NCI-H2107 treated with DMSO at 0.1 percent for 48 hours (cell line): ENCODE results near the gene SRGAP1.
"Not testable (repeated sequence)": the region's sequence is repeated elsewhere in the genome, so short reads cannot be mapped to it uniquely, and the experiment has no call there.

Experiments used
- DNase-seq: peaks from one replicate; lab custom pipeline; 2025; ENCODE audit not compliant: unreplicated experiment; lab: John Stamatoyannopoulos, UW

Gene SRGAP1

DNA sequence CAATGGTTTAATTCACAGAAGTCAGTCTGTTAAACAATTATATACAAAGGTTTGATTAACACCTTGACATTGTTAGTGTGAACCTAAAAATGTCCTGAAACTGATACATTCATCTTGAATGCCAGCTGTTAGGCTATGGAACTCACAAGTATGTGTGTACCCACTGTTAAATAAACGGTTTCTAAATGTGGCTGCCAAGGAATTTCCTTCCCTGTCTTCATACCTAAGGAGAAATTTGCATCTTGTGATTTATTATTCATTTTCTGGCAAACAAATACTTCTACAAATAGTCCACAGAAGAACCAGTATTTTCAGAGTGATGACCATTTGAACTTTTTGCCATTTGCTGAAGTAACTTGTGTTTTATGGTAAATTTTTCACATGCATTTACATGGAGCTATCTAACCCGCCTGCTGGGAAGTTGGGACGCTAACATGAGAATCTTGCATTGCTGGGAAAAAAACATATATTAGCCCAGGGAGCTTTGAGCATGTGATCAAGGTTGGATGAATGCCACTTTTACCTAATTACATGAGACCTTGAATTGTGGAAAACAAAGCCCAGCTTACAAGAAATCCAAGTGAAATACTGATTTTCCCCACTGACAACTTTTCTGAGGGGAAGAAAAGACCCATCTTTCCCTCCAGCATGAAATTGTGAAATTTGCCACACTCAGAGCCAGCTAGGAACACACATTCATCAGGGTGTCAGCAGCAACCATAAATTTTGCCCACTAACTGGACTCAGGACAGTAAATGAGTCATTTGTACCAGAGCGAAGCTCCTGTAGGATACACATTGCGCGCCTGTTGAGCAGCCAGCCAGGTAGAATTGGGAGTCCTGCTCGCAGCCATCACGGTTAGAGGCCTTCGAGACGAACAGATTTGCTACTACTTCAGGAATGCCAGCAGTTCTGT is 259.6 kb downstream of the SRGAP1 start:
- no peak for DNase-seq

DNA sequence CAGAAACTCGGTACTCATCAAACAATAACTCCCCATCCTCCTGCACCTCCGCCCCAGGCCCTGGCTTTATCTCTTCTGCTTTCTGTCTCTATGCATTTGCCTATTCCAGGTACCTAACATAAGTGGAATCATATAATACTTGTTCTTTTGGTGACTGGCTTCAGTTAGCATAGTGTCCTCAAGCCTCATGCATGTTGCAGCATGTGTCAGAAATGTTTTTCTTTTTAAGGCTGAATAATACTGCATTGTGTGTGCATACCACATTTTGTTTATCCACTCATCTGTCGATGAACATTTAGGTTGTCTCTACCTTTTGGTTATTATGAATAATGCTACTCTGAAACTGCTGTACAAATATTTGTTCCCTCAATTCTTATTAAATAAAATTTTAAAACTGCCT is 260.5 kb downstream of the SRGAP1 start:
- no peak for DNase-seq

DNA sequence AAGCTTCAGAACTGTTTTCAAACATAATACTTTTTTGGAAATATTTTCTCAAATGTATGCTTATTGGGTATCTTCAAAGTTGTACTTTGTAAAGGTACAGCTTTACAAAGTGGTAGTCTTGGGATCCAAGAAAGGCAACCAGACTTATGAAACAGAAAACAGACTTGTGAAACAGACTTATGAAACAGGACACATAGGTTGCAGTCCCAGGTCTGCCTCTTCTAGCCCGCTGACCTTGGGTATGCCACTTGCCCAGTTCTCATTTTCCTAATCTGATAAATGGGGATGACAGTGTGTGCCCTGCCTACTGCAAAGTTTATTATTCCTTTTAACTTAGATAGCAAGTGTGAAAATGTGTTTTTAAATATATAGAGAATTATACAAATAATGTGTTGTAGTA is 263.3 kb downstream of the SRGAP1 start:
- no peak for DNase-seq

DNA sequence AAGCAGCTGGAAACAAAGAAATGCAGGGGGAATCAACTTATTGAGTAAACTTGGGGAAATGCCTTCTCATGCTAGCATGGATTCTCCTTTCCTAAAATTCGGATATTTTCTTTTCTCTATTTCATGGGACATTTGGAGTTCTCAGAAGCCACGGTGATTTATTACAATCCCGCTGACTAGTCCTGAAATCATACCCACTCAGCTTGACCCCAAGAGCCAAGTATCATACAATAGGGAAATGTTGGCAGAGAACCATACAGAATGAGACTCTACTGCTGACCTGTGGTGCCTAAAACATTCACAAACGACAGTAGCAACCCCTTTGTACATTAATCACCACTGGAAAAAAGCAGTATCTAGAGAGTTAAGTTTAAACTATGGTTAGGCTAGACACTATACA is 265.2 kb downstream of the SRGAP1 start:
- no peak for DNase-seq

DNA sequence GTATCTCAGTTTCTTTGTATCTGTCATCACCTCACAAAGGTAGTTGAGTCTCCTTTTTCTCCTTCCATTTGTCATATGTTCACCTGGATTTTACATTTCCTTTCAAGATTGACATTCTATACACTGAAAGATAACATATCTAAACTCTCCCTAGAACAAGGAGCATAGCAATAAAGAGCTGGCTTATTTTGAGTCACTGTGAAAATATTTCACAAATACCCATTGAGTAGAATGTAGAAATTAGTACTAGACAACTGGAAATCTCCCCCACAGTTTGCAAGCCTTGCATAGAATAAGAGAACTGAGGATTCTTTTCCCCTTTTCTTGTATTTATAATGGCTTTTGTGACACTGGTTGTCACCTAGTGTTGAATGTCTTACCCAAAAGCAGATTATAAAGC is 266.4 kb downstream of the SRGAP1 start:
- no peak for DNase-seq

DNA sequence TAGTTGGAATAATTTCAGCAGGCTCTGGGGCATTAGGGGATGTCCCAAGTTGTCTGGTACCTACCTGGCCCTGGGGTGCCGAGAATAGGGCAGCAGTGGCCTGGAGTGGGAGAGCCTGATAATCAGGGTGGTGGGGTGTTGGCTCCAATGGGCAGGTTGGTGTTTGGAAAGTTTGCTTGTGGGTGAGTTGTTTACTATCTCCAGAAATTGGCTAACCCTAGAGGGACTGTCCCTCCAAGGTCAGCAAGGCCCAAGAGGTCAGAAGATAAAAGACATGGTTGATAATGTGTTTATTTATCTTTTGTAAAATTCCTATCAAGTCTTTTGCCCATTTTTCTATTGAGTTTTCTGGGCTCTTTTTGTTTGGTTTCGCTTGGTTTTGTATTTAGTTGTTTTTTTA is 272.5 kb downstream of the SRGAP1 start:
- no peak for DNase-seq

DNA sequence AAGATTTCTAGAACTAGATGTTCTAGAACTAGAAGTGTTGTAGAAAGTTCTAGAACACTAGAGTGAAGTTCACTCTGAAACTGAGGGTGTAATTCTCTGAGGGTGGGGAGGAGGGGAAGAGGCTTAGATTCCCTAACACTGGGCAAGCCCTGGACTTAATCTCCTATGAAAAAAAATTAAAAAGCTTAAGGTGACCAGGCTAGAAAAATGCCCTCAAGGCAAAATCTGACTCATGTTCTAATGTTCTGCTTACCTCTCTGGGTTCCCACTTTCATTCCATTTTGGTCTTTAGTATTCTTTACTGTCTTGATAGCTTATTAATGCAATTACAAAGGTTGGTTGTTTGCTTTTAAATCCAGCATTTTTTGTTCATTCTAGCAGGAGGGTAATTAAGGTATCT is 276.1 kb downstream of the SRGAP1 start:
- DNase-seq = no peak

DNA sequence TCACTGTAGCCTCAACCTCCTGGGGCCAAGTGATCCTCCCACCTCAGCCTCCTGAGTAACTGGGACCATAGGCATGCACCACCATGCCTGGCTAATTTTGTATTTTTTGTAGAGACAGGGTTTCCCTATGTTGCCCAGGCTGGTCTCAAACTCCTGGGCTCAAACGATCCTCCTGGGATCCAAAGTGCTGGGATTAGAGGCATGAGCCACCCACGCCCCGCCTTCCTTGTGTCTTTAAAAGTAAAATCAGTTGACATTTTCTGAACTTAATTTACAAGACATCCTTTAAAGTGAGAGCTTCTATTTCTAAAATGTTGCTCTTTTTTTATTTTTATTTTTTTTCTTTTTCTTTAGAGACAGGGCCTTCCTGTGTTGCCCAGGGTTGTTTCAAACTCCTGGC is 276.6 kb downstream of the SRGAP1 start:
- DNase-seq = not testable (repeated sequence)

DNA sequence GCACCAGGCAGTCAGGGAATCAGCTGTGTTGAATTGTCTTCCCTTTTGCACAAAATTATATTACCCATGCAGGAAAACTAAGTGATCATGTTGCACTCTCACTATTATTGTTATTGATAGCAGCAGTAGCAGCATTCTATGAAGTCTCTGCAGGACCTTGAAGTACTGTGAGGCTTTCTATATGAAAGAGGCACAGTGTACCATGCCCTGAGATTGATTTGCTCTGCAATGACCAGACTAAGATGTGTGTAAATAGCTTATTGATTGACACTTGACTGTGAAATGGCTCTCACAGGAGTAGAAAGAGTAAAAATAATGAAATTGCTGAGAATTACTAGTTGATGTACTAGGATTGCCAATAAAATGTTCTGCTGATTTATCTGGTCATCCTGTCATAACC is 277.7 kb downstream of the SRGAP1 start:
- DNase-seq = no peak

DNA sequence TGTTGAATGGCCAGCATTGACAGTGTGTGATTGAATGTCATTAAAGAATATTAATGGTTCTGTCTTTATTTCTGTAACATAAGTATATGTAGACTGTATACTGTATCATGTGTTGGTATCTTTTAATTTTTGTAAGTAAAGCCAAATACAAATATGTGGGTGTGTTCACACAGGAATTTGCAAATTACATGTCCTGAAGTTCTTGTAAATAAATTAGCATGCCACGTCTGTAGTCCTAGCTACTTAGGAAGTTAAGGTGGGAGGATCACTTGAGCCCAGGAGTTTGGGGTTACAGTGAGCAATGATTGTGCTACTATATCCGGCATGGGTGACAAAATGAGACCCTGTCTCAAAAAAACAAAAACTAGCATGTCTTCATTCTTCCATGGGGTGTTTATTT is 278.5 kb downstream of the SRGAP1 start:
- DNase-seq = no peak

DNA sequence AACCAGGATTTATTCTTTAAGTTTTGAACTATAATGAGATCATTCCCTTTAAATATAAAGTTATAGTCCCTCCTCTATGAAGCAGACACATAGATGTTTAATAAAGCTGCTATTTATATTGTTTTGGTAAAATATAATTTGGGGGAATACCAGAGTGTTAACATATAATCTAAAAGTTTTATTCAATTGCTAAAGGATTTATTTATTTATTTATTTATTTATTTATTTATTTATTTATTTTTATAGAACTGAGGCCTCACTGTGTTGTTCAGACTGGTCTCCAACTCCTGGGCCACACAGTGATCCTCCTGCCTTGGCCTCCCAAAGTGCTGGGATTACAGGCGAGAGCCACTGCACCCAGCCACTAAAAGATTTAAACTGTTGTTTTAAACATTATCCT is 278.9 kb downstream of the SRGAP1 start:
- no peak for DNase-seq

DNA sequence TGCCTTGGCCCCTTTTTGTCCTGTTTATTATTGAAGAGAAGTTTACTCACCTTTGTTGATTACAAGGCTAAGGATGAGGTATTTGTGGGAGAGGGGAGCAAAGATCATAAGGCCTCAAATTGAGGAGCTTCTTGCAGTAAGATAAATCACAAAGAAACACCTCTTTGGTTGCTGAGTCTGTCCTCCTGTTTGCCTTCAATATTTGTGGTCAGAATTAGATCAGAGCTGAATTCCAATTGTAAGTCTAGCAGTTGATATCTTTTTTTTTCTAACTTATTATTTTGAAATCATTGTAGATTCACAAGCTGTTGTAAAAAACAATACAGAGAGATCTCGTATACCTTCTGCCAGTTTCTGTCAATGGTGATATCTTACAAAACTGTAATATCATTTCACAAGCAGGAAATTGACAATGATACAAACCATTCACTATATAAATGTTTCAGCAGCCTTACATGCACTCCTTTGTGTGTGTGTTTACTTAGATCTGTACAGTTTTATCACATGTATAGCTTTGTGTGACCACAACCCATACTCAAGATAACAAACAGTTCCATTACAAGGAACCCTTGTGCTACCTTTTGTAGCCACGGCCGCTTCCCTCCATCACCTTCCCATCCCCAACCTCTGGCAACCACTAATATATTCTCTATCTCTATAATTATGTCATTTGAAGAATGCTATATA is 280.2 kb downstream of the SRGAP1 start:
- no peak for DNase-seq

DNA sequence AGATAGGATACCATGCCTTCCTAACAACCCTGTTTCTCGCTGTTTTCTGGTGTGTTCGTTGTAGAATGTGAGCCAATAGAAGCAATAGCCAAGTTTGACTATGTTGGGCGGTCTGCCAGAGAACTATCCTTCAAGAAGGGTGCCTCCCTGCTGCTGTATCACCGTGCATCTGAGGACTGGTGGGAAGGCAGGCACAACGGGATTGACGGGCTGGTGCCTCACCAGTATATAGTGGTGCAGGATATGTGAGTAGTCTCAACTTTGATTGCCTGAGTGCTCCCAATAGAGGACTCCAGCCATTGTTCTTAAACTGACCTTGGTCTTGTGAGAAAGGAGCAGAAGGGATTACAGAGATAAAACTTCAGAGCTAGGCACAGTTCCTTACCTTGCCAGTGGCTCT is 281.4 kb downstream of the SRGAP1 start:
- no peak for DNase-seq

DNA sequence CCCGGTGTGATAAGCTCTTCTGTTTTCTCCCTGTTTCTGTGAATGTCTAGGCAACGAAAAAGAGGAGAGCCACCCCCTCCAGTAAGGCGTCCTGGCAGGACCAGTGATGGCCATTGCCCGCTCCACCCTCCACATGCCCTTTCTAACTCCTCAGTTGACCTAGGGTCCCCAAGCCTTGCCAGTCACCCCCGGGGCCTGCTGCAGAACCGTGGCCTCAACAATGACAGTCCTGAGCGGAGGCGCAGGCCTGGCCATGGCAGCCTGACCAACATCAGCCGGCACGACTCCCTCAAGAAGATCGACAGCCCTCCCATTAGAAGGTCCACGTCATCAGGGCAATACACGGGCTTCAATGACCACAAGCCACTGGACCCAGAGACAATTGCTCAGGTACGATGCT is 283.3 kb downstream of the SRGAP1 start:
- DNase-seq = no peak

DNA sequence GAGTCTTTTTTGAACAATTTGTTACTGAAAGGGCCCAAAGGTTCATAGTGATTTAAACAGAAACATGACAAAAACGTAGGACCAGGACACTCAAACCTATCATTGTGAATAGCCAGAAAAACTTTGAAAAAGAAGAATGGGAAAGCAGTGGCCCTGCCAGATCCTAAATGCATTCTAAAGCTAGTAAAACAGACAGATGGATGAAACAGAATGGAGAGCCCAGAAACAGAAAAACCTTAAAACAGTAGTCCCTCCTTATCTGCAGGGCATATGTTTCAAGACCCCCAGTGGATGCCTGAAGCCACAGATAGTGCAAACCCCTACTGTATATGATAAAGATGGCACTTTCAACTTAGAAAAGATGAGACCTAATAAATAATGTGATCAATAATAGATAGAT is 283.9 kb downstream of the SRGAP1 start:
- no peak for DNase-seq

DNA sequence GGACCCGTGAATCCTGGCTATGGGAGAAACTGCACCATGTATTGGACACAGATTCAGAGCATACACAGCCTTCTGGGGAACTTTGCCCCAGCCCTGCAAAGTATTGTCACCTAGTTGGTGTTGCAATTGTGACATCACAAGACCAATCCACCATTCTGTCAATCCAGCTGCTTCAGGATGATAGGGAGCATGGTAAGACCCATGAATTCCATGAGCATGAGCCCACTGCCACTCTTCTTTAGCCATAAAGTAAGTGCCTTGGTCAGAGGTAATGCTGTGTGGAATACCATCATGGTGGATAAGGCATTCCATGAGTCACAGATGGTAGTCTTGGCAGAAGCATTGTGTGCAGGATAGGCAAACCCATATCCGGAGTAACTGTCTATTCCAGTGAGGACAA is 286.0 kb downstream of the SRGAP1 start:
- DNase-seq = not testable (repeated sequence)

DNA sequence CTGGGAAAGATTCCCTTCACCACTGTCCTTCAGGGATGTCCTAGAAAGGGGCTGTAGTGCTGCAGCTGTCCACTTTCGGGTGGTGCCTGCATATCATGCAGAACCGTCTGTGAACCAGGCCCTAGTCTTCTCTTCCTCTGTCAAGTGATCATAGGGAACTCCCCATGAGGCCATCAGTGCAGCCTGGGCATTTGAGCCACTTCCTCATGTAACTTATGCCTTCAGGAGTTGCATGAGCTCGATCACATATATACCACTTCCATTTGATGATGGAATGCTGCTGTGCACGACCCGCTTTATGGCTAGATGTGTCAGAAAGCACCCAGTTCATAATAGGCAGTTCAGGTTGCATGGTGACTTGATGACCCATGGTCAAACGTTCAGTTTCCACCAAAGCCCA is 287.0 kb downstream of the SRGAP1 start:
- not testable (repeated sequence) for DNase-seq

DNA sequence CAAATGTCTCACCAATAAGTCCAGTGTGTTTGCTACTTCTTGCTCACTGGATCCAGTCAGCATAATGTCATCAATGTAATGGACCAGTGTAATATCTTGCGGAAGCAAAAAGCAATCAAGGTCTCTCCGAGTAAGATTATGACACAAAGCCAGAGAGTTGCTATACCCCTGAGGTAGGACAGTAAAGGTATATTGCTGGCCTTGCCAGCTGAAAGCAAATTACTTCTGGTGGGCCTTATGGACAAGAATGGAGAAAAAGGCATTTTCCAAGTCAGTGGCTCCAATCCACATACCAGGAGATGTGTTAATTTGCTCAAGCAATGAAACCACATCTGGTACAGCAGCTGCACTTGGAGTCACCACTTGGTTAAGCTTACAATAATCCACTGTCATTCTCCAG is 288.2 kb downstream of the SRGAP1 start:
- not testable (repeated sequence) for DNase-seq

DNA sequence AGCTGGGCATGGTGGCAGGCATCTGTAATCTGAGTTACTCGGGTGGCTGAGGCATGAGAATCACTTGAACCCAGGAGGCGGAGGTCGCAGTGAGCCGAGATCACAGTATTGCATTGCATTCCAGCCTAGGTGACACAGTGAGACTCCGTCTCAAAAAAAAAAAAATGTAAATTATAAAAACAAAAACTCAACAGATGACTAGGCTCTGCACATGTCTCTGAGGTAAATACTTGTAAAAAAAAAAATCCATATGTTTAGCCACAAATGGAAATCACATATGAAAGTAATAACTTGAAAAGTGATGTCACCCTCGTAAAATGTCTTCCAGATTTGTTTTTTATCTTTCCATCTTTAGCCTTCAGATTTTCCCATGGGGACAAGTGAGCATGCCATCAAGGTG is 292.6 kb downstream of the SRGAP1 start:
- no peak for DNase-seq

DNA sequence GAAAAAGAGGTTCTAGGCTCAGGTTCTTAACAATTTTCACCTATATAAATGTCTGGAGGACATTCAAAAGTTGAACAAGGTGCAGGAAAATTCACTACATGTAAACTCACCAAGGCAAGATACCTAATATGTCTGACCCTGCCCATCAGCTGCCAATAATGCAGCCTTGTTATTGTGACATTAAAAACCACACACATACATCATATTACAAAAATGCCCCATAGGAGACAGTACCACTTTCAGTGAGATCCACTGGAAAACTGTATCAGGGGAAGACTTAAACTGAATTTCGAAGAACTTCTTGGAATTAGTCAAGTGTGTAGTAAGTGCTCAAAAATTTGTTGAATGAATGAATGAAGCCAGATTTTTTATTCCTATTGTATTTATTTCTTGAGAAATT is 294.5 kb downstream of the SRGAP1 start:
- DNase-seq = no peak

DNA sequence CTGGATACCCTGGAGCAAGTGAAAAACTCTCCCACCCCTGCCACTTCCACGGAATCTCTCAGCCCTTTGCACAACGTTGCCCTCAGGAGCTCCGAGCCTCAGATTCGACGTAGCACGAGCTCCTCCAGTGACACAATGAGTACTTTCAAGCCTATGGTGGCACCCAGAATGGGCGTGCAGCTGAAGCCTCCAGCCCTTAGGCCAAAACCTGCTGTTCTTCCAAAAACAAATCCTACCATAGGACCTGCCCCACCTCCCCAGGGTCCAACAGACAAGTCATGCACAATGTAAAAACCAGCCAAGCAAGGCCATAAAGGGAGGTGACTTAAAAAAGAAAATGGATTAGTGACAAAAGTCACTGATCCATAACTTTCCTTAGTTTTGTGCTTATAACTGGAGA is 297.9 kb downstream of the SRGAP1 start:
- DNase-seq = no peak

DNA sequence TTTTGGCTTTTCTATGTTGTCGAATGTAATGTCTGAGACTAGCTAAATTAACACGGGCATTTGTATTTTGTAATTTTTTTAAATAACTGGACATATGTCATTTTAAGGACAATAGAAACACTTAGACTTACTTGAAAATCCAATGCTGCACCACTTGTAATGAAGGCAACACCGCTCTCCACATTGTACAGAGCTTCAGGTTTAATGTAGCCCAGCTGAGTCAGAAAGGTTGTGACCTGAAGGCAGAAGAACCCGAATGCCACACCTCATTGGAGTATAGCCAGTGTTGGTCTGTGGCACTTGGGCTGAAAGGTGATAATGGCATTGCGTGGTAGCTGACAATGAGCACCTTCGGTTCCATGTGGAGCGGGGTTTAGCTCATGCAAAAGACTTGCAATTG is 298.3 kb downstream of the SRGAP1 start:
- DNase-seq = no peak

DNA sequence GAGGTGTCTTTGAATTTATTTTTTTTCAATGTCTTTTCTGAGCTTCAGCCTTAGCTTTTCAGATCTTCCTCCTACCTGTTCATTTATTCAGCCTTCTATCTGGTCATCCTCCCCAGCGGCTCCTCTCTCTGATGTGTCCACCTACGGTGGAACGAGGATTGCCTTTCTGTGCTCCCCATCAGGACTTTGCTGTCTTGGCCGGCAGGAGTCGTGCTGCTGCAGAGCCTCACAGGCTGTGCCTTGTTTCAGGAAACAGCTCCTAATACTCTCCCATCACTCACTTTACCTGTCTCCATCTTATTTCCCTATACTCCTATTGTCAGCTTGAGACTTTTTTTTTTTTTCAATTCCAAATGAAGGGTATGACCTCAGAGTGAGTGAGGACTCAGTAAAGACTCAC is 300.7 kb downstream of the SRGAP1 start:
- DNase-seq = no peak
